ENCODE results near the gene ARCN1. TPM values are rescaled to one million over a fixed set of nuclear protein-coding genes. Genes with fewer than 3 reads are reported as not detected.
"Not testable (repeated sequence)": the region's sequence is repeated elsewhere in the genome, so short reads cannot be mapped to it uniquely, and the experiment has no call there.

ARCN1 gene
- total and polyA plus RNA-seq, 7 experiments from 2014 or later = 71.2 to 170 (median 123) TPM

GRCh38 chr11:118552341-118552740 is 19.9 kb upstream of the ARCN1 start:
- ATAC-seq (no peak), DNase-seq (no peak)
- no peak overlapping the region for H3K27ac ChIP-seq (ENCODE audit: low read depth, low read length)
- H3K36me3 ChIP-seq (ENCODE audit: control insufficient read depth in 2 of 3, insufficient read depth in 3 of 3, low read length in 3 of 3) = peaks cover 0 to 33% (median 0%) of the 10 kb centered on the region in 3 experiments
- H3K4me3 ChIP-seq (ENCODE audit: low read length) = no peak overlapping the region
- H3K4me1 Mint-ChIP-seq = no peaks in the 10 kb centered on the region
- no peaks in the 10 kb centered on the region for H3K27me3 Mint-ChIP-seq
- H3K9me3 ChIP-seq (ENCODE audit: control insufficient read depth in 2 of 3, low read length in 3 of 3) = no peaks in the 10 kb centered on the region
- H3K27ac Mint-ChIP-seq = no peak overlapping the region
- no peaks in the 10 kb centered on the region for H3K27me3 ChIP-seq (ENCODE audit: control insufficient read depth in 2 of 2, insufficient read depth in 2 of 2, low read length in 2 of 2)
- no peak overlapping the region for H3K4me3 Mint-ChIP-seq
- no peaks in the 10 kb centered on the region for H3K9me3 Mint-ChIP-seq
- peaks cover 5 to 37% (median 21%) of the 10 kb centered on the region in 5 donors for H3K36me3 Mint-ChIP-seq
- H3K4me1 ChIP-seq (ENCODE audit: control insufficient read depth in 2 of 2, insufficient read depth in 2 of 2, low read length in 2 of 2) = no peaks in the 10 kb centered on the region
- intact Hi-C loops (cut with micrococcal nuclease) = no loop called here
- POLR2A ChIA-PET = no interaction called here
- CTCF ChIA-PET = interaction anchor here (0.6 kb wide), 1 partner anchor 516 kb away, joined by 3 read pairs; no protein-coding TSS in a partner anchor

- H3K36me3 ChIP-seq (ENCODE audit: control insufficient read depth in 2 of 3, insufficient read depth in 3 of 3, low read length in 3 of 3) = peaks cover 0 to 30% (median 0%) of the 10 kb centered on the region in 3 experiments
- Mint-ChIP-seq H3K4me1 (peaks cover 9 to 25% (median 16%) of the 10 kb centered on the region in 7 donors), H3K36me3 (peaks cover 0 to 22% (median 3%) of the 10 kb centered on the region in 5 donors), H3K27ac (peak overlapping the region in 1 of 9 donors; percentile 45), H3K27me3 (no peaks in the 10 kb centered on the region), H3K9me3 (no peaks in the 10 kb centered on the region), H3K4me3 (no peak overlapping the region)
- H3K4me1 ChIP-seq (ENCODE audit: control insufficient read depth in 2 of 2, insufficient read depth in 2 of 2, low read length in 2 of 2) = no peaks in the 10 kb centered on the region
- intact Hi-C loops (cut with micrococcal nuclease) = loop anchor here in 1 of 2 donors (10.0 kb wide), 1 partner anchor 266 kb away; no protein-coding TSS in a partner anchor
- H3K9me3 ChIP-seq (ENCODE audit: control insufficient read depth in 2 of 3, low read length in 3 of 3) = no peaks in the 10 kb centered on the region
- POLR2A ChIA-PET = no interaction called here
- no peak overlapping the region for H3K27ac ChIP-seq (ENCODE audit: low read depth, low read length)
- DNase-seq (no peak), ATAC-seq (no peak)
- no peak overlapping the region for H3K4me3 ChIP-seq (ENCODE audit: low read length)
- H3K27me3 ChIP-seq (ENCODE audit: control insufficient read depth in 2 of 2, insufficient read depth in 2 of 2, low read length in 2 of 2) = no peaks in the 10 kb centered on the region
- CTCF ChIA-PET = no interaction called here
These were observed 11.4 kb upstream of the ARCN1 start for GRCh38 chr11:118560806-118561205.

- H3K9me3 ChIP-seq (ENCODE audit: control insufficient read depth in 2 of 3, low read length in 3 of 3) = no peaks in the 10 kb centered on the region
- CTCF ChIA-PET = no interaction called here
- DNase-seq (no peak), ATAC-seq (no peak)
- Mint-ChIP-seq H3K9me3 (no peaks in the 10 kb centered on the region), H3K4me1 (peaks cover 9 to 29% (median 20%) of the 10 kb centered on the region in 7 donors), H3K4me3 (peak overlapping the region; percentile 26 to 96 (median 80)), H3K27me3 (no peaks in the 10 kb centered on the region), H3K27ac (peak overlapping the region; percentile 54 to 97 (median 88)), H3K36me3 (peaks cover 0 to 4% (median 0%) of the 10 kb centered on the region in 5 donors)
- intact Hi-C loops (cut with micrococcal nuclease) = loop anchor here (1.0 to 10.0 kb wide), 3 partner anchors 8 to 270 kb away; partner anchors contain the start of gene CD3E (in 1 of the 2)
- H3K27ac ChIP-seq (ENCODE audit: low read depth, low read length) = peak overlapping the region; percentile 48
- H3K4me1 ChIP-seq (ENCODE audit: control insufficient read depth in 2 of 2, insufficient read depth in 2 of 2, low read length in 2 of 2) = no peaks in the 10 kb centered on the region
- H3K27me3 ChIP-seq (ENCODE audit: control insufficient read depth in 2 of 2, insufficient read depth in 2 of 2, low read length in 2 of 2) = no peaks in the 10 kb centered on the region
- POLR2A ChIA-PET = no interaction called here
- peaks cover 0 to 8% (median 0%) of the 10 kb centered on the region in 3 experiments for H3K36me3 ChIP-seq (ENCODE audit: control insufficient read depth in 2 of 3, insufficient read depth in 3 of 3, low read length in 3 of 3)
- no peak overlapping the region for H3K4me3 ChIP-seq (ENCODE audit: low read length)
These were observed 7.2 kb upstream of the ARCN1 start for GRCh38 chr11:118565051-118565450.

DNA sequence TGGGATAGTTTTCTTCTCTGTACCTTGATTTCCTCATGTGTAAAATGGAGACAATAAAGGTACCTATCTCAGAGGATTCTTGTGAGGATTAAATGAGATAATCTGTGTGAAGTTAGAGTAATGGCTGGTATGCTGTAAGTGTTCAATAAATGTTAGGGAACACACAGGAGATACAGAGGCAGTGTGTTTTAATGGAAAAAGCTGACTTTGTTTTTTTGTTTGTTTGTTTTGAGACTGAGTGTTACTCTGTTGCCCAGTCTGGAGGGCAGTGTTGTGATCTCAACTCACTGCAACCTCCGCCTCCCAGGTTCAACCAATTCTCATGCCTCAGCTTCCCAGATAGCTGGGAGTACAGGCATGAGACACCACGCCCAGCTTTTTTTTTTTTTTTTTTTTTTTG is 2.5 kb upstream of the ARCN1 start:
- ChIA-PET POLR2A (interaction anchor here (0.6 to 1.2 kb wide), 4 partner anchors 217 to 533 kb away, joined by 3 to 4 read pairs (median 4); no protein-coding TSS in a partner anchor), CTCF (interaction anchor here (0.7 kb wide), 1 partner anchor 224 kb away, joined by 4 read pairs; no protein-coding TSS in a partner anchor)
- Mint-ChIP-seq H3K36me3 (peaks cover 0 to 5% (median 0%) of the 10 kb centered on the region in 5 donors), H3K4me3 (no peak overlapping the region), H3K27me3 (no peaks in the 10 kb centered on the region), H3K27ac (peak overlapping the region in 1 of 9 donors; percentile 98), H3K4me1 (peaks cover 24 to 44% (median 37%) of the 10 kb centered on the region in 7 donors), H3K9me3 (peaks cover 0 to 2% (median 0%) of the 10 kb centered on the region in 11 donors)
- no peak overlapping the region for H3K4me3 ChIP-seq (ENCODE audit: low read length)
- H3K27me3 ChIP-seq (ENCODE audit: control insufficient read depth in 2 of 2, insufficient read depth in 2 of 2, low read length in 2 of 2) = no peaks in the 10 kb centered on the region
- H3K9me3 ChIP-seq (ENCODE audit: control insufficient read depth in 2 of 3, low read length in 3 of 3) = no peaks in the 10 kb centered on the region
- DNase-seq (no peak), ATAC-seq (no peak)
- intact Hi-C loops (cut with micrococcal nuclease) = loop anchor here (5.0 to 10.0 kb wide), 7 partner anchors 227 to 582 kb away; partner anchors contain the start of genes BCL9L (in 1 of the 2), CD3D (in 1 of the 2), CD3E (in 1 of the 2) and CD3G (in 1 of the 2)
- peaks cover 0 to 7% (median 0%) of the 10 kb centered on the region in 3 experiments for H3K36me3 ChIP-seq (ENCODE audit: control insufficient read depth in 2 of 3, insufficient read depth in 3 of 3, low read length in 3 of 3)
- H3K27ac ChIP-seq (ENCODE audit: low read depth, low read length) = no peak overlapping the region
- H3K4me1 ChIP-seq (ENCODE audit: control insufficient read depth in 2 of 2, insufficient read depth in 2 of 2, low read length in 2 of 2) = peaks cover 17 to 22% of the 10 kb centered on the region in 2 donors

DNA sequence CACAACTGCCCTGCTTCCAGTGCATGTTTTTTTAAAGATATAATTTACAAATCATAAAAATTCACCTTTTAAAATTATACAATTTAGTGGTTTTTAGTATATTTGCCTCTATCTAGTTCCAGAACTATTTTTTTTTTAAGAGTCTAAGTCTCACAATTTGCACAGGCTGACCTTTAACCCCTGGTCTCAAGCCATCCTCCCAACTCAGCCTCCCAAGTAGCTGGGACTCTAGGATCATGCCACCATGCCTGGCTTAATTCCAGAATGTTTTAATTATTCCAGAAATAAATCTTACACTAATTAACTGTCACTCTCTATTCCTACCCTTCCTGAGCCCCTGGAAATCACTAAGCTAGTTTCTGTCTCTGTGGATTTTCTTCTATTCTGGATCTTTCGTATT is 1.4 kb upstream of the ARCN1 start:
- Mint-ChIP-seq H3K27me3 (no peaks in the 10 kb centered on the region), H3K27ac (peak overlapping the region in 8 of 9 donors; percentile 92 to 98 (median 98)), H3K4me1 (peaks cover 29 to 47% (median 40%) of the 10 kb centered on the region in 7 donors), H3K4me3 (peak overlapping the region in 6 of 10 donors; percentile 10 to 99 (median 64)), H3K36me3 (peaks cover 0 to 7% (median 0%) of the 10 kb centered on the region in 5 donors), H3K9me3 (peaks cover 0 to 2% (median 0%) of the 10 kb centered on the region in 11 donors)
- Histone ChIP-seq H3K27me3 (ENCODE audit: control insufficient read depth in 2 of 2, insufficient read depth in 2 of 2, low read length in 2 of 2) (no peaks in the 10 kb centered on the region), H3K4me3 (ENCODE audit: low read length) (no peak overlapping the region), H3K4me1 (ENCODE audit: control insufficient read depth in 2 of 2, insufficient read depth in 2 of 2, low read length in 2 of 2) (peaks cover 25 to 31% of the 10 kb centered on the region in 2 donors), H3K36me3 (ENCODE audit: control insufficient read depth in 2 of 3, insufficient read depth in 3 of 3, low read length in 3 of 3) (peaks cover 0 to 7% (median 0%) of the 10 kb centered on the region in 3 experiments), H3K27ac (ENCODE audit: low read depth, low read length) (peak overlapping the region; percentile 100), H3K9me3 (ENCODE audit: control insufficient read depth in 2 of 3, low read length in 3 of 3) (no peaks in the 10 kb centered on the region)
- ATAC-seq = no peak
- POLR2A ChIA-PET = interaction anchor here (0.6 to 3.8 kb wide), 5 partner anchors 9 to 213 kb away, joined by 3 to 27 read pairs (median 3); no protein-coding TSS in a partner anchor
- DNase-seq = no peak
- intact Hi-C loops (cut with micrococcal nuclease) = loop anchor here (5.0 kb wide), 5 partner anchors 228 to 583 kb away; partner anchors contain the start of genes BCL9L (in 1 of the 2), CD3D (in 1 of the 2), CD3G (in 1 of the 2) and CENATAC (in 1 of the 2)
- CTCF ChIA-PET = no interaction called here

DNA sequence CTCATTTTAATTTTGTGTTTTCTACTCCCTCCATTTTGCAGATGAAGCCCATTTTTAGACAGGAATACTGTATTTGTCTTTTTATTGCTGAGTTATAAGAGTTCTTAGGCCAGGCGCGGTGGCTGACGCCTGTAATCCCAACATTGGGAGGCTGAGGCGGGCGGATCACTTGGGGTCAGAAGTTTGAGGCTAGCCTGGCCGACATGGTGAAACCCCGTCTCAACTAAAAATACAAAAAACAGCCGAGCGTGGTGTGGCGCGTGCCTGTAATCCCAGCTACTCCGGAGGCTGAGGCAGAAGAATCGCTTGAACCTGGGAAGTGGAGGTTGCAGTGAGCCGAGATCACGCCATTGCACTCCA is 528 bp upstream of the ARCN1 start:
- Histone ChIP-seq H3K4me1 (ENCODE audit: control insufficient read depth in 2 of 2, insufficient read depth in 2 of 2, low read length in 2 of 2) (peaks cover 26 to 36% of the 10 kb centered on the region in 2 donors), H3K4me3 (ENCODE audit: low read length) (peak overlapping the region; percentile 98), H3K27ac (ENCODE audit: low read depth, low read length) (peak overlapping the region; percentile 100)
- H3K27me3 Mint-ChIP-seq; ATAC-seq; H3K9me3 ChIP-seq (ENCODE audit: control insufficient read depth in 2 of 3, low read length in 3 of 3); H3K9me3 Mint-ChIP-seq; H3K27me3 ChIP-seq (ENCODE audit: control insufficient read depth in 2 of 2, insufficient read depth in 2 of 2, low read length in 2 of 2); H3K36me3 ChIP-seq (ENCODE audit: control insufficient read depth in 2 of 3, insufficient read depth in 3 of 3, low read length in 3 of 3); H3K36me3 Mint-ChIP-seq: not testable (repeated sequence)
- intact Hi-C loops (cut with micrococcal nuclease) = loop anchor here (1.0 to 5.0 kb wide), 12 partner anchors 37 to 584 kb away; partner anchors contain the start of genes ATP5MG (in 2 of the 2), CENATAC (in 2 of the 2), BCL9L (in 1 of the 2) and CD3D (in 1 of the 2)
- Mint-ChIP-seq H3K4me3 (peak overlapping the region; percentile 83 to 99 (median 96)), H3K4me1 (peaks cover 32 to 51% (median 45%) of the 10 kb centered on the region in 7 donors), H3K27ac (peak overlapping the region; percentile 92 to 98 (median 98))
- POLR2A ChIA-PET = interaction anchor here (0.6 to 3.8 kb wide), 17 partner anchors 8 to 809 kb away, joined by 3 to 27 read pairs (median 3); partner anchors contain the start of genes CENATAC, KMT2A, RPS25 and TRAPPC4
- peak in 3 of 9 donors; percentile 4 to 23 (median 11) for DNase-seq
- CTCF ChIA-PET = interaction anchor here (0.7 kb wide), 1 partner anchor 236 kb away, joined by 4 read pairs; no protein-coding TSS in a partner anchor

All from naive thymus-derived CD4-positive, alpha-beta T cell (primary cell).